GM15510 (cell line): ENCODE results near the gene THAP4.

Experiments used
- POLR2A ChIP-seq: IDR thresholded peaks from 3 replicates; pipeline ENCODE4 v1.6.1; 2011; ENCODE audit warnings: borderline replicate concordance; ENCODE audit not compliant: insufficient read length; ENCODE audit errors: extremely low read depth

The THAP4 gene

GRCh38 chr2:241569831-241570281 lies 67.1 kb downstream of the THAP4 start:
- TF ChIP-seq POLR2A, result no peak

- TF ChIP-seq POLR2A, result no peak
These were observed 68.2 kb downstream of the THAP4 start for GRCh38 chr2:241568726-241569125.

GRCh38 chr2:241567776-241568175 lies 69.2 kb downstream of the THAP4 start:
- no peak for TF ChIP-seq POLR2A

GRCh38 chr2:241566468-241566867 lies 70.5 kb downstream of the THAP4 start:
- no peak for TF ChIP-seq POLR2A

- TF ChIP-seq POLR2A, result no peak
These were observed 71.5 kb downstream of the THAP4 start for GRCh38 chr2:241565411-241565810.

- TF ChIP-seq POLR2A, result no peak
These were observed 72.2 kb downstream of the THAP4 start for GRCh38 chr2:241564596-241565410.

GRCh38 chr2:241563981-241564595 lies 72.9 kb downstream of the THAP4 start:
- no peak for TF ChIP-seq POLR2A

GRCh38 chr2:241563571-241563980 lies 73.4 kb downstream of the THAP4 start:
- TF ChIP-seq POLR2A, result no peak

- TF ChIP-seq POLR2A, result no peak
These were observed 73.9 kb downstream of the THAP4 start for GRCh38 chr2:241563031-241563507.

GRCh38 chr2:241562269-241562891 lies 74.6 kb downstream of the THAP4 start:
- TF ChIP-seq POLR2A, result no peak

GRCh38 chr2:241561832-241562231 lies 75.1 kb downstream of the THAP4 start:
- no peak for TF ChIP-seq POLR2A

- no peak for TF ChIP-seq POLR2A
These were observed 76.0 kb downstream of the THAP4 start for GRCh38 chr2:241560883-241561474.

GRCh38 chr2:241560162-241560882 lies 76.6 kb downstream of the THAP4 start:
- no peak for TF ChIP-seq POLR2A
